Measurements from ENCODE around the gene HK1.
A peak's percentile ranks its signal among the peaks of the same experiment; 100 is the strongest.

HK1 gene

GRCh38 chr10:69352569-69353264 is 74.4 kb downstream of the HK1 start:
- peak in 1 of 2 experiments; percentile 10 for DNase-seq

- no peak for DNase-seq
Observed at GRCh38 chr10:69353977-69354635, 75.8 kb downstream of the HK1 start.

- DNase-seq: no peak
Observed at GRCh38 chr10:69356187-69356586, 77.9 kb downstream of the HK1 start.

- DNase-seq: no peak
Observed at GRCh38 chr10:69358148-69358795, 80.0 kb downstream of the HK1 start.

GRCh38 chr10:69359148-69359547 is 80.9 kb downstream of the HK1 start:
- DNase-seq: no peak

- DNase-seq: no peak
Observed at GRCh38 chr10:69359594-69359993, 81.3 kb downstream of the HK1 start.

GRCh38 chr10:69360485-69361302 is 82.4 kb downstream of the HK1 start:
- DNase-seq: no peak

- no peak for DNase-seq
Observed at GRCh38 chr10:69361303-69361614, 83.0 kb downstream of the HK1 start.

- DNase-seq: no peak
Observed at GRCh38 chr10:69362471-69362954, 84.2 kb downstream of the HK1 start.

GRCh38 chr10:69363666-69364065 is 85.4 kb downstream of the HK1 start:
- no peak for DNase-seq

GRCh38 chr10:69364232-69364940 is 86.1 kb downstream of the HK1 start:
- DNase-seq: no peak

- DNase-seq: no peak
Observed at GRCh38 chr10:69366738-69367137, 88.4 kb downstream of the HK1 start.

GRCh38 chr10:69367469-69367868 is 89.2 kb downstream of the HK1 start:
- DNase-seq: no peak

GRCh38 chr10:69372126-69372980 is 94.1 kb downstream of the HK1 start:
- no peak for DNase-seq

- no peak for DNase-seq
Observed at GRCh38 chr10:69374242-69374641, 95.9 kb downstream of the HK1 start.

- DNase-seq: no peak
Observed at GRCh38 chr10:69374931-69375306, 96.6 kb downstream of the HK1 start.

GRCh38 chr10:69375307-69376151 is 97.2 kb downstream of the HK1 start:
- no peak for DNase-seq

GRCh38 chr10:69376662-69377061 is 98.4 kb downstream of the HK1 start:
- DNase-seq: no peak

GRCh38 chr10:69377191-69377590 is 98.9 kb downstream of the HK1 start:
- DNase-seq: no peak

- no peak for DNase-seq
Observed at GRCh38 chr10:69377933-69378332, 99.6 kb downstream of the HK1 start.

GRCh38 chr10:69379800-69380199 is 101.5 kb downstream of the HK1 start:
- DNase-seq: no peak

Data from SW 1271 (cell line).